MM.1S (cell line): Measurements from ENCODE around the gene PWWP2B.

Source experiments
- DNase-seq: peaks from one replicate; pipeline ENCODE4 v3.0.0-alpha.2; 2015
- H2AFZ ChIP-seq: fragments of 300-600 bp; sonication (generic); 2 replicates; pipeline ENCODE4 v1.6.0; 2016; ENCODE audit warnings: antibody characterized with exemption, low read length
- H3F3A ChIP-seq: fragments of 300-600 bp; sonication (generic); 2 replicates; pipeline ENCODE4 v1.6.1; 2016; ENCODE audit warnings: mild to moderate bottlenecking, antibody characterized with exemption, low read length, moderate library complexity, mixed read lengths; ENCODE audit not compliant: insufficient read depth
- H3K27ac ChIP-seq: fragments of 300-600 bp; sonication (generic); 2 replicates; pipeline ENCODE4 v1.5.1; 2016; ENCODE audit warnings: mild to moderate bottlenecking, low read length
- H3K27me3 ChIP-seq: fragments of 300-600 bp; sonication (generic); replicated peaks from 2 replicates; pipeline ENCODE4 v1.6.0; 2016; ENCODE audit warnings: low read length; ENCODE audit not compliant: insufficient read depth
- H3K36me3 ChIP-seq: fragments of 300-600 bp; sonication (generic); replicated peaks from 2 replicates; pipeline ENCODE4 v1.6.1; 2016; ENCODE audit warnings: mild to moderate bottlenecking, low read length, mixed read lengths; ENCODE audit not compliant: insufficient read depth
- H3K4me1 ChIP-seq: fragments of 300-600 bp; sonication (generic); 2 replicates; pipeline ENCODE4 v1.6.1; 2016; ENCODE audit warnings: low read length, mixed read lengths
- H3K4me2 ChIP-seq: fragments of 300-600 bp; sonication (generic); 2 replicates; pipeline ENCODE4 v1.6.0; 2016; ENCODE audit warnings: low read depth, low read length
- H3K4me3 ChIP-seq: fragments of 300-600 bp; sonication (generic); 2 replicates; pipeline ENCODE4 v1.5.1; 2016; ENCODE audit warnings: low read length, mixed read lengths
- H3K79me2 ChIP-seq: fragments of 300-600 bp; sonication (generic); 2 replicates; pipeline ENCODE4 v1.6.1; 2016; ENCODE audit warnings: mixed run types, low read length, mixed read lengths
- H3K9ac ChIP-seq: fragments of 300-600 bp; sonication (generic); 2 replicates; pipeline ENCODE4 v1.6.1; 2016; ENCODE audit warnings: low read length, mixed read lengths
- H3K9me2 ChIP-seq: fragments of 300-600 bp; sonication (generic); replicated peaks from 2 replicates; pipeline ENCODE4 v1.6.1; 2016; ENCODE audit warnings: mild to moderate bottlenecking, low read length, mixed read lengths; ENCODE audit not compliant: insufficient read depth
- H3K9me3 ChIP-seq: fragments of 300-600 bp; sonication (generic); replicated peaks from 2 replicates; pipeline ENCODE4 v1.6.1; 2016; ENCODE audit warnings: mild to moderate bottlenecking, low read length, mixed read lengths; ENCODE audit not compliant: insufficient read depth
- H4K20me1 ChIP-seq: fragments of 300-600 bp; sonication (generic); 2 replicates; pipeline ENCODE4 v1.6.1; 2016; ENCODE audit warnings: mild to moderate bottlenecking, low read length, moderate library complexity, mixed read lengths; ENCODE audit not compliant: insufficient read depth
- EZH2 ChIP-seq: fragments of 300-600 bp; sonication (generic); optimal IDR thresholded peaks from 2 replicates; pipeline ENCODE3; 2017; ENCODE audit warnings: low read depth, mild to moderate bottlenecking, antibody characterized with exemption, low read length, mixed read lengths
- EZH2phosphoT487 ChIP-seq: fragments of 300-600 bp; sonication (generic); IDR thresholded peaks from 2 replicates; pipeline ENCODE4 v1.6.1; 2018; ENCODE audit warnings: antibody characterized with exemption, low read length
- TF ChIP-seq, protein P1 (sequence below): fragments of 300-600 bp; sonication (generic); IDR thresholded peaks from 2 replicates; pipeline ENCODE4 v1.5.1; 2016; ENCODE audit warnings: antibody characterized with exemption, low read length, mixed read lengths

PWWP2B gene

DNA sequence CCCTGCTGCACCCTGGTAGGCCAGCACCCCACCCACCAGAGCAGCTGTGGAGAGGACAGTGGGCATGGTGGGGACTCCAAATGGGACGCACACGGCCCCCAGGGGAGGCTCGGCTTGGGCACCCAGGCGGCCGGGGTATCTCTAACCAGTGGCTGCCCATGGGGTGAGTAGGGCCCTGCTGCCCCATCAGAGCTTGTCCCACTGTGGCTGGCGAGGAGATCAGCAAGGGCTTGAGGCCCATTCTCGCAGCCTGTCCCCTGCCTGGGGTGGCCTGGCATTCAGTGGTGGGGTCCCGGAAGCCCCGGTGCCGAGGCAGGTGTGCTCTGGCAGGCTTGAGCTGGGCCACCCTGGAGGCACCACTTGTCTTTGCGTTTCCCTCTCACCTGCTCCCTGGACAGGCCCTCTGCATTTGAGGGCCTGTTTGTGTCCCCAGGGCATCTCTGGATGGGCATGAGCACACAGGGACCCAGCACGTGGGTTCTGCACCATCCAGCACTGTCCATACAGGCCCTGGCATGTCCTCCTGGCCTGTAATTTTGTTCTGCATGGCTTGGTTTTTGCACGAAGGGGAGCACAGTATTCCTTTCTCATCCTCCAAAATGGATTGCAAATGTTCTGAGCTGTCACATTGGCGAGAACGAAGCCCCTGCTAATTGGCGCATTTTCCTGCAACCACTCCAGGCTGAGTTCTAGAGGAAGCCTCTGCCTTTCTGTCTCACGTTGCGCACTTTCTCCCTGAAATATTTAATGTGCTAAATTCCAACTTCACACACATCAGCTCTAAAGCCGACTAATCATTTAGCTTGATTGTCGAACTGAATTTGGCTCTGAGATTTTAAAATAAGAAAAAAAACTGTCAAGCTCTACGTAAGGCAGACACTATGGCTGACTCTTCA lies 27.2 kb downstream of the PWWP2B start:
- peaks cover 4% of the 10 kb centered on the region; the same call in 1 of the 2 replicates for H3K4me1 ChIP-seq
- no peak for DNase-seq

DNA sequence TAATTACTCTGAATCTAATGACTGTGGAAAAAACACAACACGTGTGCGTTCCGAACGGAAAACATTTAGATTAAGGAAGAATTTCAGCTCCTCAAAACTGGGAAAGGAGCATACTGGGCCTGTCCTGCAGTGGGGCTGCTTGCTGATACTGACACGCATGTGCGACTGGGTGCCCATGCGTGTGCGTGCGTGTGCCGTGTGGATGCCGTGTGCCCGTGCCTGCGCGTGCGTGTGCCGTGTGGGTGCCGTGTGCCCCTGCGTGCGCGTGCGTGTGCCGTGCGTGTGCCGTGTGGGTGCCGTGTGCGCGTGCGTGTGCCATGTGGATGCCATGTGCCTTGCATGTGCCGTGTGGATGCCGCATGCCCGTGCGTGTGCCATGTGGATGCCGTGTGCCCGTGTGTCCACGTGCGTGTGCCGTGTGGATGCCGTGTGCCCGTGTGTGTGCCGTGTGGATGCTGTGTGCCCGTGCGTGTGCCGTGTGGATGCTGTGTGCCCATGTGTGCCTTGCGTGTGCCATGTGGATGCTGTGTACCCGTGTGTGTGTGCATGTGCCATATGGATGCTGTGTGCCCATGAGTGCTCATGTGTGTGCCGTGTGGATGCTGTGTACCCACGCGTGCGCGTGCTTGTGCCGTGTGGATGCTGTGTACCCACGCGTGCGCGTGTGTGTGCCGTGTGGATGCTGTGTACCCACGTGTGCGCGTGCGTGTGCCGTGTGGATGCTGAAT lies 28.2 kb downstream of the PWWP2B start:
- no peak for TF ChIP-seq EZH2phosphoT487
- TF ChIP-seq EZH2: no peak
- TF ChIP-seq, protein P1, sequence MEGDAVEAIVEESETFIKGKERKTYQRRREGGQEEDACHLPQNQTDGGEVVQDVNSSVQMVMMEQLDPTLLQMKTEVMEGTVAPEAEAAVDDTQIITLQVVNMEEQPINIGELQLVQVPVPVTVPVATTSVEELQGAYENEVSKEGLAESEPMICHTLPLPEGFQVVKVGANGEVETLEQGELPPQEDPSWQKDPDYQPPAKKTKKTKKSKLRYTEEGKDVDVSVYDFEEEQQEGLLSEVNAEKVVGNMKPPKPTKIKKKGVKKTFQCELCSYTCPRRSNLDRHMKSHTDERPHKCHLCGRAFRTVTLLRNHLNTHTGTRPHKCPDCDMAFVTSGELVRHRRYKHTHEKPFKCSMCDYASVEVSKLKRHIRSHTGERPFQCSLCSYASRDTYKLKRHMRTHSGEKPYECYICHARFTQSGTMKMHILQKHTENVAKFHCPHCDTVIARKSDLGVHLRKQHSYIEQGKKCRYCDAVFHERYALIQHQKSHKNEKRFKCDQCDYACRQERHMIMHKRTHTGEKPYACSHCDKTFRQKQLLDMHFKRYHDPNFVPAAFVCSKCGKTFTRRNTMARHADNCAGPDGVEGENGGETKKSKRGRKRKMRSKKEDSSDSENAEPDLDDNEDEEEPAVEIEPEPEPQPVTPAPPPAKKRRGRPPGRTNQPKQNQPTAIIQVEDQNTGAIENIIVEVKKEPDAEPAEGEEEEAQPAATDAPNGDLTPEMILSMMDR: no peak
- DNase-seq: no peak
- Histone ChIP-seq H3K79me2 (no peaks in the 10 kb centered on the region), H3F3A (no peaks in the 10 kb centered on the region), H3K36me3 (no peaks in the 10 kb centered on the region), H3K9me2 (no peaks in the 10 kb centered on the region), H3K4me2 (no peak overlapping the region), H3K27me3 (no peaks in the 10 kb centered on the region), H3K9ac (no peak overlapping the region), H3K9me3 (no peaks in the 10 kb centered on the region), H4K20me1 (no peaks in the 10 kb centered on the region), H3K4me1 (peaks cover 4% of the 10 kb centered on the region; the same call in 1 of the 2 replicates), H3K4me3 (no peak overlapping the region), H3K27ac (no peak overlapping the region), H2AFZ (no peak overlapping the region)

More for the DNA sequence above, 27.2 kb downstream of the PWWP2B start:
- Histone ChIP-seq H3K9me2 (no peaks in the 10 kb centered on the region), H3F3A (no peaks in the 10 kb centered on the region), H4K20me1 (no peaks in the 10 kb centered on the region), H3K9me3 (no peaks in the 10 kb centered on the region), H3K27me3 (no peaks in the 10 kb centered on the region), H3K4me2 (no peak overlapping the region), H2AFZ (no peak overlapping the region), H3K27ac (no peak overlapping the region), H3K4me3 (no peak overlapping the region), H3K36me3 (no peaks in the 10 kb centered on the region), H3K79me2 (no peaks in the 10 kb centered on the region), H3K9ac (no peak overlapping the region)
- TF ChIP-seq EZH2phosphoT487 (no peak), EZH2 (no peak)
- TF ChIP-seq, protein P1: no peak

DNA sequence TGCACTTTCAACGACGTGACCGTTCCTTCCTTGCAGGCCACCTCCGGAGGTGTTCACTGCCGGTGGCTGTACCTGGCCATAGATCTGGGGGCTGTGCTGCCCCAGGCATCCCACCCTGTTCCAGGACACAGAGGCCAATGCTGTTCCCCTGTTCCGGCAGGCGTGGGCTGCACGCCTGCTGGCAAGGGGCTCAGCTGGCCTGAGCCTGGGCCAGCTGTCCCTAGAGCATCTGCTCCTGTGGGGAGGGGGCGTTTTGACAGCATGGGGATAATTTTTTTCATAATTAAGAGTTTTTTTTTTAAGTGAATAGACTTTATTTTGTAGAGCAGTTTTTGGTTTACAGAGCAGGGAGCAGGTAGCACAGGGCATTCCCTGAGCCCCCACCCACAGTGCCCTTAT lies 28.8 kb downstream of the PWWP2B start:
- Histone ChIP-seq H3F3A (no peaks in the 10 kb centered on the region), H3K27ac (no peak overlapping the region), H3K79me2 (no peaks in the 10 kb centered on the region), H3K9me3 (no peaks in the 10 kb centered on the region), H3K27me3 (no peaks in the 10 kb centered on the region), H3K4me3 (no peak overlapping the region), H3K9ac (no peak overlapping the region), H4K20me1 (no peaks in the 10 kb centered on the region), H3K4me2 (no peak overlapping the region), H3K4me1 (peaks cover 4% of the 10 kb centered on the region; the same call in 1 of the 2 replicates), H2AFZ (no peak overlapping the region), H3K36me3 (no peaks in the 10 kb centered on the region), H3K9me2 (no peaks in the 10 kb centered on the region)
- TF ChIP-seq, protein P1: no peak
- TF ChIP-seq EZH2phosphoT487: no peak
- no peak for DNase-seq
